ENCODE data around the gene ADPRHL1. TPM values are rescaled to one million over a fixed set of nuclear protein-coding genes. Genes with fewer than 3 reads are reported as not detected.

ADPRHL1 gene
- polyA plus RNA-seq, 1 donor (not counting 4 experiments of a cell fraction or from before 2014, with no cell fraction given), result 1.2 TPM

DNA sequence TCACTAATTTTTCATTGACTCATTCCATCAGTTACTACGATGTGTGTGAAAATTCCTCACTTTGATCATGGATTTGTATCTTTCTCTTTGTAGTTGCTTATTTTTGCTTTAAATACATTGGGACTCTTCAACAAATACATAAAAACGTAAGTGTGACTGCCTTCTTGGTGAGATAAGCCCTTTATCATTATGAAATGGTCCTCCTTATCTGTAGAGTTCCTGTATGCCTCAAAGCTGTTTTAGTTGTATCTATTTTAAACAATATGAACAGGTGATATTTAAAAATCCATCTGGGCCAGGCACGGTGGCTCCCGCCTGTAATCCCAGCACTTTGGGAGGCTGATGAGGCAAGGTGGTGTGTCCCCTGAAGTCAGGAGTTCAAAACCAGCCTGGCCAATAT is 25.9 kb upstream of the ADPRHL1 start:
- Histone ChIP-seq H3K27ac (ENCODE audit: control insufficient read depth, insufficient read depth, low read length) (no peak overlapping the region), H3K9ac (ENCODE audit: control insufficient read depth, extremely low read depth, insufficient read depth, low read length) (no peak overlapping the region), H3K4me3 (ENCODE audit: control insufficient read depth in 2 of 3, extremely low read depth in 1 of 3, insufficient read depth in 2 of 3, low read depth in 1 of 3, low read length in 3 of 3) (no peak overlapping the region), H2AFZ (ENCODE audit: control insufficient read depth, low read length) (no peak overlapping the region), H3K79me2 (ENCODE audit: control insufficient read depth, insufficient read depth, low read length) (peaks cover 15% of the 10 kb centered on the region), H3K4me2 (ENCODE audit: control insufficient read depth, extremely low read depth, insufficient read depth, low read depth, low read length) (no peak overlapping the region), H3K9me3 (ENCODE audit: control insufficient read depth, low read depth, low read length) (no peaks in the 10 kb centered on the region), H3K36me3 (ENCODE audit: control insufficient read depth in 2 of 2, extremely low read depth in 1 of 2, insufficient read depth in 2 of 2, low read length in 2 of 2) (peaks cover 16 to 18% of the 10 kb centered on the region in 2 experiments), H3K9me1 (ENCODE audit: control insufficient read depth, extremely low read depth, insufficient read depth, low read length) (no peaks in the 10 kb centered on the region), H3K4me1 (ENCODE audit: control insufficient read depth, extremely low read depth, insufficient read depth, low read length) (no peaks in the 10 kb centered on the region), H4K20me1 (ENCODE audit: control insufficient read depth, extremely low read depth, insufficient read depth, low read length) (no peaks in the 10 kb centered on the region), H3K27me3 (ENCODE audit: control insufficient read depth, extremely low read depth, insufficient read depth, low read length) (no peaks in the 10 kb centered on the region)
- no peak for FAIRE-seq
- dilution Hi-C loops (cut with MboI; ENCODE audit: extremely low pct_ligation_motif_present, low sequenced_read_pairs), result no loop called here
- DNase-seq (ENCODE audit: low read depth, low spot score), result no peak
- TF ChIP-seq, protein P1, sequence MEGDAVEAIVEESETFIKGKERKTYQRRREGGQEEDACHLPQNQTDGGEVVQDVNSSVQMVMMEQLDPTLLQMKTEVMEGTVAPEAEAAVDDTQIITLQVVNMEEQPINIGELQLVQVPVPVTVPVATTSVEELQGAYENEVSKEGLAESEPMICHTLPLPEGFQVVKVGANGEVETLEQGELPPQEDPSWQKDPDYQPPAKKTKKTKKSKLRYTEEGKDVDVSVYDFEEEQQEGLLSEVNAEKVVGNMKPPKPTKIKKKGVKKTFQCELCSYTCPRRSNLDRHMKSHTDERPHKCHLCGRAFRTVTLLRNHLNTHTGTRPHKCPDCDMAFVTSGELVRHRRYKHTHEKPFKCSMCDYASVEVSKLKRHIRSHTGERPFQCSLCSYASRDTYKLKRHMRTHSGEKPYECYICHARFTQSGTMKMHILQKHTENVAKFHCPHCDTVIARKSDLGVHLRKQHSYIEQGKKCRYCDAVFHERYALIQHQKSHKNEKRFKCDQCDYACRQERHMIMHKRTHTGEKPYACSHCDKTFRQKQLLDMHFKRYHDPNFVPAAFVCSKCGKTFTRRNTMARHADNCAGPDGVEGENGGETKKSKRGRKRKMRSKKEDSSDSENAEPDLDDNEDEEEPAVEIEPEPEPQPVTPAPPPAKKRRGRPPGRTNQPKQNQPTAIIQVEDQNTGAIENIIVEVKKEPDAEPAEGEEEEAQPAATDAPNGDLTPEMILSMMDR (optimal IDR thresholded peaks at IDR 0.05 in 1 of 3, IDR thresholded peaks at IDR 0.05 in 1 of 3, conservative IDR thresholded peaks at IDR 0.05 in 1 of 3; ENCODE audit: extremely low read depth in 1 of 3, insufficient read depth in 2 of 3, low read length in 3 of 3), result no peak
- no peak for TF ChIP-seq EZH2 (IDR thresholded peaks at IDR 0.05; ENCODE audit: low read length)

DNA sequence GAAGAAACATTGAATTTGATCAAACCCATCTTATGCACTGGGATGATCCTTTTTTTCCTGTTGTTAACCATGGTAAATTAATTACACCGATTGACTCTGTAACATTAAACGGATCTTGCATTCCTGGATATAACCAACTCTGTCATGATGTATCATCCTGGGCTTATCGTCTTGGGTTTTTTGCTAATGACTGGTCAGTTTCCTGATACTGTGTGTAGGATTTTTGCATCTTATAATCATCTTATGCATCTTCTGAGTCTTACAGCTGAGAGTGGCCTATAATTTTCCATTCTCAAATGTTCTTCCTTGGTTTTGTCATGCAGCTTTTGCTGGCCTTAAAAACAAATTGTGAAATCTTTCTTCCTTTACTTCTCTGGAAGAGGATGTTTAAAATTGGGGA is 24.4 kb upstream of the ADPRHL1 start:
- Histone ChIP-seq H3K9ac (ENCODE audit: control insufficient read depth, extremely low read depth, insufficient read depth, low read length) (no peak overlapping the region), H3K27ac (ENCODE audit: control insufficient read depth, insufficient read depth, low read length) (no peak overlapping the region), H3K9me3 (ENCODE audit: control insufficient read depth, low read depth, low read length) (no peaks in the 10 kb centered on the region), H3K36me3 (ENCODE audit: control insufficient read depth in 2 of 2, extremely low read depth in 1 of 2, insufficient read depth in 2 of 2, low read length in 2 of 2) (peaks cover 15 to 22% of the 10 kb centered on the region in 2 experiments), H3K27me3 (ENCODE audit: control insufficient read depth, extremely low read depth, insufficient read depth, low read length) (no peaks in the 10 kb centered on the region), H2AFZ (ENCODE audit: control insufficient read depth, low read length) (no peak overlapping the region), H3K9me1 (ENCODE audit: control insufficient read depth, extremely low read depth, insufficient read depth, low read length) (no peaks in the 10 kb centered on the region), H3K4me2 (ENCODE audit: control insufficient read depth, extremely low read depth, insufficient read depth, low read depth, low read length) (no peak overlapping the region), H4K20me1 (ENCODE audit: control insufficient read depth, extremely low read depth, insufficient read depth, low read length) (no peaks in the 10 kb centered on the region), H3K4me1 (ENCODE audit: control insufficient read depth, extremely low read depth, insufficient read depth, low read length) (no peaks in the 10 kb centered on the region), H3K4me3 (ENCODE audit: control insufficient read depth in 2 of 3, extremely low read depth in 1 of 3, insufficient read depth in 2 of 3, low read depth in 1 of 3, low read length in 3 of 3) (no peak overlapping the region), H3K79me2 (ENCODE audit: control insufficient read depth, insufficient read depth, low read length) (peaks cover under 1% of the 10 kb centered on the region)
- FAIRE-seq, result no peak
- no peak for DNase-seq (ENCODE audit: low read depth, low spot score)
- no peak for TF ChIP-seq EZH2 (IDR thresholded peaks at IDR 0.05; ENCODE audit: low read length)
- TF ChIP-seq, protein P1 (optimal IDR thresholded peaks at IDR 0.05 in 1 of 3, IDR thresholded peaks at IDR 0.05 in 1 of 3, conservative IDR thresholded peaks at IDR 0.05 in 1 of 3; ENCODE audit: extremely low read depth in 1 of 3, insufficient read depth in 2 of 3, low read length in 3 of 3), result no peak
- dilution Hi-C loops (cut with MboI; ENCODE audit: extremely low pct_ligation_motif_present, low sequenced_read_pairs), result no loop called here

All from keratinocyte (primary cell).